Fibroblast of peridontal ligament (primary cell): ENCODE measurements around the gene IFNA21.
"Not testable (repeated sequence)": the region's sequence is repeated elsewhere in the genome, so short reads cannot be mapped to it uniquely, and the experiment has no call there.

ENCODE experiments used
- DNase-seq: peaks from one replicate; pipeline ENCODE4 v3.0.0-alpha.2; 2010; ENCODE audit errors: extremely low read depth

IFNA21 gene

GRCh38 chr9:21141427-21141882 lies 25.0 kb downstream of the IFNA21 start, which contains the start of gene IFNW1:
TSS of gene IFNW1 (minus strand) at chr9:21141832. CDS start at chr9:21141570, 262 bp downstream.
- peak; percentile 43 for DNase-seq

- no peak for DNase-seq
These were observed 29.4 kb downstream of the IFNA21 start for GRCh38 chr9:21137020-21137419.

- DNase-seq, result no peak
These were observed 30.7 kb downstream of the IFNA21 start for GRCh38 chr9:21135736-21136135.

GRCh38 chr9:21128186-21128585 lies 38.3 kb downstream of the IFNA21 start:
- DNase-seq, result not testable (repeated sequence)

GRCh38 chr9:21121595-21122251 lies 44.7 kb downstream of the IFNA21 start:
- DNase-seq, result no peak

GRCh38 chr9:21121079-21121478 lies 45.4 kb downstream of the IFNA21 start:
- DNase-seq, result no peak

- no peak for DNase-seq
These were observed 47.2 kb downstream of the IFNA21 start for GRCh38 chr9:21119093-21119770.
